Cortex of kidney (tissue), 1 donor: ENCODE data around the gene RACGAP1.
"Not testable (repeated sequence)": the region's sequence is repeated elsewhere in the genome, so short reads cannot be mapped to it uniquely, and the experiment has no call there.

Experiments
- DNase-seq: peaks from one replicate; lab custom pipeline; 2025; lab: John Stamatoyannopoulos, UW

RACGAP1 gene

DNA sequence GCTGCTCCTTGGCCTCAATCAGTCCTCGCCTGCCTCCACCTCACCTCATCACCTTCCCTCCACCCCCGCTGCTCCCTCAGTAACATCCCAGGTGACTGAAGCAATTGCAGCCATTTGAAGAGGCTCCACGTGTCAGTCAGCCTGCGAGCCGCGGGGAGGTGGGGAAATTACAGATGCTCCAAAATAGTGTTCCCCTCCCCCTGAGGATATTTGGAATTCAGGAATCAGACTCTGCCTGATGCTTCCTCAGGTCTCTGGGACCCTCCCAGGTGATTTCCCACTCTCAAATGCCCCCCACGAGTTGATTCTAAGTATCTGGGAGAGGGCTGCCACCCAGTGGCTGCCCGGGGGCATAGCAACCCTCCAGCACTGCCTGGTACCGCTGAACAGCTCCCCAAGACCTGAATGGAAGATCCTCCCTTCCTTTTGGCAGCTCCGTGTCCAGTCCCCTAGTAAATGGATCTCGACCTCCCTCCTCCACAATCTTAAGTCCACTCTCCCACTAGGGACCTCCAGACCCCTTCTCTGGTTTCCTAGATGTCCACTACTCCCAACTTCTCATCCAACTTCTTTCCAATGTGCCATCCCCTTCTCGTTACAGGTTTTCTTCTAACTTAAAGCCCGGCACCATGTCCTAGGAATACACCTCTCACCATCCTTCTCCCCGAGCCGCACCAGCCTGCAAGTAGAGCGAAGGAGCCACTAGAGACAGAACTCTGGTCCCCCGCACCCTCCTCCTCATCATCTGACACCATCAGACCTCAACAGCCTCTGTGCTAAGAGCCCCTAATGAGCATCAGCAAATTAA, 30.7 kb upstream of the RACGAP1 start:
- no peak for DNase-seq

DNA sequence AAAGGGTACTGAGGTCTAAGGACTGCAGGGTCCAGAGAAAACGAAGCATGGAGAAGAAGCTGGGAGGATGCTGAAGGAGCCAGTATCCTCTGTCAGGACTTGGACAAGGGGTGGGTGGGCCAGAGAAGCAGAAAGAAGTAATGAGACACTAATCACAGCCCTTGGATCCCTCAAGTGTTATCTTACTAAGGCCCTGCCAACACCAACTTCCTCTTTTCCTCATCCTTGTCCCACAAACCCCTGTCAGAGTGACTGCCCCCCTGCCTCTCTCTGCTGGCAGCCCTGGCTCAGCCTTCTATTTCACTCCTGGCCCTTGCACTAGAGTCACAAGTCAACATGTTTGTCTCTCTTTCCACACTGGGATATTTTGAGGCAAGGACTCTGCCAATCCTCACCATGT, 28.3 kb upstream of the RACGAP1 start:
- no peak for DNase-seq

DNA sequence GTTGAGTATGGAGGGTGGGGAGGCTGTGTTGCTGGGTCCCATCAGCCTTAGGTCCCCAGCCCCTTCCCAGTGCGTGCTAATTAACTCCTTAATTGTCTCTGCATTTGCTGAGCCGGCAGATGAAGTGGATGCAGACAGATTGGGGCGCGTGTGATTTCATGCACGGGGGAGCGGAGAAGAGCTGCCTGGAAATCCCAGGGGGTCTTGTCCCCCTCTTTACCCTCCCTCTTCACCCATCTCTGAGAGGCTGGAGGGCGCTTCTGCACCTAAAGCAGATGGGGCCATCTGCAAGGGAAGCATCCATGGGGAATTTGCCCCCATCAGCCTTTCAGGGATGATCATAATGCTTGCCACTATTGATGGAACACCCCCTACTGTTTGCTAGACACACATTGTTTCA, 27.7 kb upstream of the RACGAP1 start:
- no peak for DNase-seq

DNA sequence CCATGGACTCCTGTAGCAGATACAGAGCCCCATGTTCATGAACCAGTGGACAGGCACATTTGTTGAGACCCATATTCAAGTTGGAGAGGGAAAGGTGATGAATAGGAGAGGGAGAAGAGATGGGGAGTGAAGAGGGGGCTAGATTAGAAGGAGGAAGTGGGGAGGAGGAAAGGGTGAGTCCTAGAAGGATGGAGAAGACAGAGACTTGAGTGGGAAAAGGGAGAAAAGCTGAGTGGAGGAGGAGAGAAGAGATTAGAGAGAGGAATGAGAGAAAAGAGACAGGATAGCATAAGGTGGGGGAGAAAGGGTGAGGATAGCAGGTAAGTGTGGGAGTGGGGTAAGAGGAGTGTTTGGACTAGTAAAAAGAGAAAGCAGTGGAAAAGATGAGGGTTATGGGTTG, 27.2 kb upstream of the RACGAP1 start:
- DNase-seq = no peak

DNA sequence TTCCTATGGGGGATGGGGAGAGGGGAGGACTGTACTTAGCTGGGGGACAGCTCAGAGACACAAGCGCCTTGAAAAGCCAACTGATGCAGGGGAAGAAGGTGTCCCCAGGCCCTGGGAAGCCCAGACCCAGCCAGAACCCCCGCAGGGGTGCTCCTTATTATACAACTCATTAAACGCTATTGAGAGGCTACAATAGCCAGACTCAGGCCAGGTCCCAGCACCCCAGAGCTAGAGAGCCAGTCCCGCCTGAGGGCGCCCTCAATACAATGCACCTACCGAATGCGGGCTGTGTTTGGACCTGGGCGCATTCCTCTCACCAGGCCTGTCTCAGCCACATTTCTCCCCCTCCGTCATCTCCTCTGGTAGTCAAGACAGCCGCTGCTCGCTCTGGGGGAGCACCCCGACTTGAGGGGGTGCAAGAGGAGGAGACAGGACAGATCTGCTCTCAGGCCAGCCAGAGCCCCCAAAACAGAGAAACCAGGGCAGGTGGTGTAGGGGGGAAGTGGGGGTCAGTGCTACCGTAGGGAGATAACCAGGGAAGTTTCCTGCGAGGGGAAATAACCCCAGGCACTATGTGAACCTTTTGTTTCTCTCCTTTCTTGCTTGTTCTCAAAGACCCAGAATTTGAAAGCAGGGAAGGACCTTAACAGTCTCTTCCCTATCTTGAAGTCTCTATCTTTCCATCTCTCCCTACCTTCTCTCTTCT, 26.0 kb upstream of the RACGAP1 start:
- DNase-seq = no peak

DNA sequence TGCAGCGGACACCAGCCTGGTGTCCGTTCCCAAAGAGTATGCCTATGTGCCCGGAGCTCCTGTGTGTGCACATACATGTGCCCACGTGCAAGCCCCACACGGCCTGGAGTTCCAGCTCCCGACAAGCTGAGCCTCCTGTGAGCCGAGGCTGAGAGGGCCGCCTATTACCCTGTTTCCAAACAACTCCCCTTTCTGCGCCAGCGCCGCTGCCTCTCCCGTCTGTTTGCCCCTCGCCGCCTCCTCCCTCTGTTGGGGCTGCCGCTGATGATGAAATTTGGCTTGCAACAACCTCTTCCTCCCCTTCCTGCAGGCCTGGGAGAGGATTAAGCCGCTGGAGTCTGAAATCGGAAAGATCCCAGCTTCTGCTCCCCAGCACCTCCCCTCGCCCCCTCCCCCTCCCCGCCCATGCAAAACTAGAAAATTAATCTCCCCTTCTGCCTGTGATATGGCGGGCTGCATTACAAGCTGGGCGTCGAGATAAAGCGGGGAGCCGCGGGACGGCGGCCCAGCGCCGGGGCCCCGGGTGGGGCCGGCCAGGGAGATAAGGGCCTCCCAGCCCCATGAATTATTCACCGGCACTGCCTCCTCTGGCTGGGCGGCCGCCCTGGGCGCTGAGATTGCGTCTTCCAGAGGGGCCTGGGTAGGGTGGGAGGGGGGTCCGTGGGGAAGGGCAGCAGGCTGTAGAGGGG, 25.3 kb upstream of the RACGAP1 start:
- no peak for DNase-seq

DNA sequence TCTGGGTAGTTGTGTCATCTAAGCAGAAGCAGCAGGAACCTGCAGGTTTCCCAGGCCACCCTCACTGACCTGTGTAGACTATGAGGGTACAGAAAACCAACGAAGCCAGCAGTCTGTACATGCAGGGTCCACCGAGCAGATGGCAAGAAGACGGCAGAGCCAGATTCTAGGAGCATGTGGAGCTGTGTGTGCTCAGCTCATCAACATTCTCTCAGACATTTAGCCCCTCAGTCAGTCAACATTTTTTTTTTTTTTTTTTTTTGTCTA, 24.8 kb upstream of the RACGAP1 start:
- DNase-seq = no peak

DNA sequence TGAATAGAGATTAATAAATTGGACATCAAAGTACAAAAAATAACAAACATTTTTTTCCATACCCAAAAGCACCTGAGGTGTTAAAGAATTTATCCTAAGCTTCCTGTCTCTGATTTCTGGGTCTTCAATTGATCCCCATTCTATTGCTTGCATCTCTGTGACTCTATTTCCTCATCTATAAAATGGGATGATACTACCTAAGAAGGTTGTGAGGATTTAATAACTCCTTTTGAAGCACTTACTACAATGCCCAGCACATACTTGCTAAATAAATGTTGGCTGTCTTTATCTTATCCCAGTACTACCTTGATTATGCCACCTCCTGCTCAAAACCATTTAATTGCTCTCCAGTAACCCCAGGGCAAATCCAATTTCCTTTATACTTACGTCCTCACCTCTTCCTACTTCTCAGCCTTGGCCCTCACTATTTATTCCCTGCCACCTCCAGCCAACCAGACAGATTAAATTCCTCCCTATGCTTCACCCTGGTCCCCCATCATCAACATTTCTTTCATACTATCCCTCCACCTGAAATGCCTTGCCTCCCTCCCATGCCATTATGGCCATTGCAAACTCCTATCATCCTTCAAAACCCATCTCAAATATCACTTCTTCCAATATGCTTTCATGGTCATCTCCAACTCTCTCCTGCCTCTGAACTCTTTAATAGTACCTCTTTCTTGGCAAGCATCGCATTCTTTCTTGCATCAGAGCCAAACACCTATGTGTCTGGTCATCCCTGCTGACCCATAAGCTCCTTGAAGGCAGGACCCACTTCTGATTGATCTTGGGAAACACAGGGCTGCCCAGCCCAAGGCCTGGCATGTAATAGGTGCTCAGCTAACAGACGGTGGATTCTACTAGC, 24.2 kb upstream of the RACGAP1 start:
- no peak for DNase-seq

DNA sequence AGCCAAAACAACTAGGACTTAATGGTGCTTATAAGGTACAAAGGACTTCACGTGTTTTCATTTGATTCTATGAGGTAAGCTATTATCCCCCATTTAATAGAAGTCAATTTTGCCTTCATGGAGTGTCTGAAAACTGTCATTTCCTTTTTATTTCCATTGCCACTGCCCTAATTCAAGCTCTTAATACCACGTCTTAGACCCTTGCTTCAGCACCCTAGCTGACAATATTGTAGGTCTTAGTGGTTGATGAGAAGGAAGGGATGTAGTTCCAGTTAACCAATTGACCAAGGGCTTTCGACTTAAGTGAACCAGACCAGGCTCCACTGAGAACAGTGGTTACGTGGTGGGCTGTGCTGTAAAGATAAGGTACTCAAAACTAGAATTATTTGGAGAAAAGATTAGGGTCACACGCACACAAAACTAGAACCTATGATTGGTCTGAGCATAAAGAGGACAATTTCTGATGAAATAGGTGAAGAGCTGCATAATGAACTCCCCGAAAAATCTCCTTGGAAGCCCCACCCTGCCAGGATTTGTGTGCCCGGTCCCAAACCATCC, 22.5 kb upstream of the RACGAP1 start:
- DNase-seq = no peak

DNA sequence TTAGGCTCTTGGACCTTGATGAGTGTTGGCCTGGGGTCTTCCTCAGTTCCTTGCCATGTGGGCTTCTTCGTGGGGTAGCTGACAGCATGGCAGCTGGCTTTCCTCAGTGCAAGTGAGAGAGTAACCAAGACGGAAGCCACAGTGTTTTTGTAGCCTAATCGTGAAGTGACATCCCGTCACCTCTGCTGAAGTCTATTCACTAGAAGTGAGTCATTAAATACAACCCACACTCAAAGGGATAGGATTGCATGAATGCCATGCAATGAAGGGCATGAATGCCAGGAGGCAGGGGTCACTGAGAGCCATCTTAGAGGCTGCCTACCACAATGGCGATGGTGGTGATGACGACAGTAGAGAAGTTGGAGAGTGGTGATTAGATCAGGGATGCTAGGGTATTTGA, 18.6 kb upstream of the RACGAP1 start:
- no peak for DNase-seq

DNA sequence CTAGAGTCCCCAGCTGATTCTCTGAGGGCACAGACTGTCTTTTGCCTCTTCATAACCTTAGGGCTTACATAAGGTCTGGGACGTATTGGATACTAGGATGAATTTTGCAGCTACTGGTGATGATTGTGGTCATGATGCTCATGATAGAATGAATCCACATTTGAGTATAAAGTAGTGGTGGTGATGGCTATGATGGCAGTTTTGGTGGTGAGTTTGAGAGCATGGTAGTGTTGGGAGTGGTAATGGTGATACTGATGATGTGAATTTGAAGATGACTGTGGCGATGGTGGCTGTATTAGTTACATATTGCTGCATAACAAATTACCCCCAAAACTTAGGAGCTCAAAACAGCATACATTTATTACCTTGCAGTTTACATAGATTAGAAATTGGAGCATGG, 18.0 kb upstream of the RACGAP1 start:
- no peak for DNase-seq

DNA sequence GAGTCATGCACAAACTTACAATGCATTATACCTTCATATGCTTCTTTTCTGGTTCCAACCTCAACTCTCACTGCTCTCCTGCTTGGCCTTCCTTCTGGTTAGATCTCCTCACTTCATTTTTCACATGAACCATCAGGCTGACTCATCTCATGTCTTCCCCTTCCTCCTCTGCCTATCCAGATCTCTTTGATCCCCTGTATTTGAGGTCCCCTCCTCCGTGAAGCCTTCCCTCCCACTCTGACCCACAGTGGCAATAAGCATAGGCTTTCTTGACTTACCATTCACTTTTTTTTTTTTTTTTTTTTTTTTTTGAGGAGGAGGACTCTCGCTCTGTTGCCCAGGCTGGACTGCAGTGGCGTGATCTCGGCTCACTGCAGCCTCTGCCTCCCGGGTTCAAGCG, 17.4 kb upstream of the RACGAP1 start:
- no peak for DNase-seq

DNA sequence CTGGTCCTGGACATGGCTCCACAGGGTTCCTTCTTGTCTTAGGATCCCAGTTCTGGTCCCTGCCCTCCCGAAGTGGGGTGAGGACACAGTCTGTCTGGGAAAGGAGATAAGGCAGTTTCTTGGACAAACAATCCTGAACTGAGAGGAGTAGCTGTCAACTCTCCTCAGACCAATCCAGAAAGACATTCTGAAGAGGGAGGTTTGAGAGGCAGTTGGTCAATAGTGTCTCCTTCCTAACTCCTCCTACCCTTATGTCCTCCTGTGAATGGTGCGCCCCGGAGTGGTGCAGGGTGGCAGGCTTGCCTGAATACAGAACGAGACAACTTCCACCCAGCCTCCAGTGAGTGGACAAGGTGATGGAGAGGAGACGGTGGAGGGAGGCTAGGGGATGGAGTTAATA, 16.7 kb upstream of the RACGAP1 start:
- no peak for DNase-seq

DNA sequence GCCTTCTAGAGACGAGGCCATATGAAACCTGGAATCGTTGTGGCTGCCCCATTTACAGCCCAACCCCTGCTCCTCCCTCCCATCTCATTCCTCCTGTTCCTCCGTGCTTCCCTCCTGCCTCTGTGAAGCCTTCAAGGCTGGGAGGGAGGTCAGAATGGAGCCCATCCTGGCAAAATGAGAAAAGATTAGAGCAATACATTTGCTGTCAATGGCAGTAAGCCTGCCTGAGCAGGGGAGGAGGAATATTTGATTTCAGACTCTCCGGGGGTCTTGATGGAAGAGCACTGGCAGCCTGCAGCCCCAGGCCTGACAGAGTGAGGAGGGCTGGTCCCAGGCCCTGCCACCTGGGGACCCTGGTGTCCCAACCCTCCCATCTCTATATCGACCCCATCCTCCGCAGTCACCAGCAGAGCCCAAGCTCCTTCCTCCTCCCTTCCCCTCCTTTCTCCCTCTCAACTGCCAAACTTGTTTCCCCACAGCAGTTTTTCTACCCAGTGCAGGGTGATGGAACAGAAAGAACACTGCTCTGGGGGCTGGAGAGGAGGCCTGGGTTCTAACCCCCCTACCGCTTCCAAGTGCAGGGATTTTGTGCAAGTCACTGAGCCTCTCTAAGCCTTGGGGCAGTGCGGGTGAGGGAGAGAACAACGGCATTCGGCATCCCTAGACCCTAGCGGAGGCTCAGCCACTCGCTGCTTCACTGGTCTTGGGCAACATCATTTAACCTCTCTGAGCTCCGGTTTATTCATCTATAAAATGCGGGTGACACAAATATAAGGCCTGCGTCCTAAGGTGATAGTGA, 16.0 kb upstream of the RACGAP1 start:
- DNase-seq = no peak

DNA sequence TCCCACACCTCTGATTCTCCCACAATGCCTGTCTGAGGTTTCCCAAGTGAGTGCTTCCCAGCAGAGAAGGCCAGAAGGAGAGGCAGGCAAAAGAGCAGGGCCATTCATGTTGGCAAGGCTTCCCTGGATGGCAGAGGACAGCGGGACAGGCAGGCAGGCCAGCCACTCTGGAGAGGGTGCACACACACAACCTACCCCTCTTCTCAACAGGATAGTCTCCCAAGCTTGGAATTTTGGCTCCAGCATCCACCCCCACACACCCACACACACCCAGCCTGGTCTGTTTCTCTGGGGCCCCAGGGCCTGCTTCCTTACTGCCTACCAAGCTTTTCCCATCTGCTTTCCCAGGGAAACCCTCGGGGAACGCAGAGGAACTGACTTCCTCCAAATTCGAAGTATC, 15.4 kb upstream of the RACGAP1 start:
- DNase-seq = no peak

DNA sequence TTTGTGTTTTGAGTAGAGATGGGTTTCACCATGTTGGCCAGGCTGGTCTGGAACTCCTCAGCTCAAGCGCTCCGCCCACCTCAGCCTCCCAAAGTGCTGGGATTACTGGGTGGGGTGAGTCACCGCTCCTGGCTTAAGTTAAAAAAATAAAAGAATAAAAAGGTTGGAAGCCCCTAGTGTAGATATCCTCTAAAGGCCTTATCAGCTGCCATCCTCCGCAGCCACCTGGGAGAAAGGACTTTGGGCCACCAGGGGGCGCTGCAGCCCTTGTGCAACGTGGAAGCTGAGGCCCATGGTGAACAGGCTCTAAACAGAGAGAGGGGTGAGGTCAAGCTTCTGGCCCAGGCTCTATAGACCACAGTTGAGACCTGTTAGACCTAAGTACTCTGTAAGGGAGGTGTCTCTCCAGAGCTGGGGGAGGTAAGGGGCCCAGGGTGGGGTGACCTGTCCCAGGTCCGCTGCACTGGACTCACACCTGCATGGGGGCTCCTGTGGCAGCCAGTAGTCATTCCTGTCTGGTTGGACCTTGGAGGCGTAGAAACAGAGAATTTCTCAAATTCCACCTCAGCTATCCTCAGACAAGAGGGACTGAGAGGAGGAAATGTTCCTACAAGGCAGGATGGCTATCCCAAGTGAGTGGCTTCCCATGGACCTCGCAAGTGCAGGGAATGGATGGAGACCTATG, 14.0 kb upstream of the RACGAP1 start:
- DNase-seq = no peak

DNA sequence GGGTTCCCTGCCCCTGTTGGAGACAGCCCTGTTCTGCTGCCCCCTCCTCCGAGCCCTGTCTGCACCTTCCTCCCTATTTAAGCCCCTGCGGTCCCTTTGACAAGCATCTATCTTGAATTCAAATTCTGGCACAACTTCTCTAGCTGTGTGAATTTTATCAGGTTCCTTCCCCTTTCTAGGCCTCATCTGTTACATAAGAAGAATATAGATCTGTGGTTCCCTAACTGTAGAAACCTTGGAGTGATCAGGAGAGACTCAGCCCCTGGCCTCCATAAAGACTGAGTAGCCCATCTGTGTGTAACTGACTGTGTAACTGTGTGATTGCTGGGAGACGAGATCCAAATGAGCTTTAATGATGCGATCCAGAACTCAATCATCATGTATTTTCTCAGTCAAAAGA, 13.0 kb upstream of the RACGAP1 start:
- no peak for DNase-seq

DNA sequence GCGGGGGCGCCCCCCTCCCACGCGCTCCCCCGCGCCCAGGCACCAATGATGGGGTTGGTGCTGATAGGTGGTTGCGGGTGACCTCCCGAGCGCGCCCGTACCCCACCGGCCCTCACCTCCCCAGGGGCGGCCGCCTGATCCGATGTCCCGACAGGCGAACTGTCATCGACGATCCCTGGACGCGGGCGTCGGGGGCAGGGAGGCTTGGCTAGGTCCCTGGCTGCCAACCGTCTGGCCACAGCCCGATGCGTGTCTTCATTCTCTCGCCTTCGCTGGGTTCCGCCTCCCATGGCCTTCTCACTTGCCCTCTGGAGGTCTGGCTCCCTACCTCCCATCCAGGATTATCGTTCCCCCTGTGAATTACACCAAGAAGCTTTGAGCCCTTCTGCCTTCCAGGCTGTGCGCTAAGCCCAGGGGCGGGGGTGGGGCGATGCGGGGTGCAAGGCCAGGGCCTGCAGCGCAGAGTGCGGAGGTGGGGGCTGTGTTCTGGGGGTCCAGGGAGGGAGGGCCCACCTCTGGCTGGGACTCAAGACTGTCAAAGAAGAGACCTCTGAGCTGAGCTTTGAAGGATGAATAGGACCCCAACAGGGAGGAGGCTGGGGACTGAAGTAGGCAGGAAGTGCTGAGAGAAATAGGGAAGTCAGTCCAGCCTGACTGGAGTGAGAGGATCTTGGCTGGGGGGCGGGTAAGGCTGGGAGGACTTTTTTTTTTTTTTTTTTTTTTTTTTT, 7.7 kb upstream of the RACGAP1 start:
- DNase-seq = no peak

DNA sequence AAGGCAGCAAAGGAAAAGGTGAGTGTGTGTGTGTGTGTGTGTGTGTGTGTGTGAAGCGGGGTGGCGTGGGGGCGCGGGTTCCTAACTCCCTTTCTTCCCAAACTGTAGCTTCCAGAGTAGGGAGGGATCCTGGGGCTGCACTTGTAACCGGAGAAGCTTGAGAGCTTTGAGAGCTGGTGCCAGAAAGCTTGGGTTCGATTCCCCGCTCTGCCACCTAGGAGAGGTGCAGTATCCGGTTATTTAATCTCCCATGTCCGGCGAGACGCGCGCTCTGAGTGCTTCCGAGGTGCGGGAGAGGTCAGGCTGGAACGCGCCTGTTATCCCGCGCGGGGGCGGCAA, 7.2 kb upstream of the RACGAP1 start:
- no peak for DNase-seq

DNA sequence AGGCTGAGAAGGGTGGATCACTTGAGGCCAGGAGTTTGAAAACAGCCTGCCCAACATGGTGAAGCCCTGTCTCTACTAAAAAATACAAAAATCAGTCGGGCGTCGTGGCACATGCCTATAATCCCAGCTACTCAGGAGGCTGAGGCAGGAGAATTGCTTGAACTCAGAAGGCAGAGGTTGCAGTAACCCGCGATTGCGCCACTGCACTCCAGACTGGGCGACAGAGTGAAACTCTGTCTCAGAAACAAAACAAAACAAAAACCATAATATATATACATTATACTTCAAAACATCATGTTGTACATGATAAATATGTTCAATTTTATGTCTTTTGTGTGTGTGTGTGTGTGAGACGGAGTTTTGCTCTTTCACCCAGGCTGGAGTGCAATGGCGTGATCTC, 5.2 kb upstream of the RACGAP1 start:
- not testable (repeated sequence) for DNase-seq
